HK-2 (cell line): ENCODE measurements around the gene PTPRG.

Source experiments
- DNase-seq: peaks from one replicate; pipeline ENCODE4 v3.0.0-alpha.2; 2018; ENCODE audit not compliant: unreplicated experiment

The PTPRG gene

DNA sequence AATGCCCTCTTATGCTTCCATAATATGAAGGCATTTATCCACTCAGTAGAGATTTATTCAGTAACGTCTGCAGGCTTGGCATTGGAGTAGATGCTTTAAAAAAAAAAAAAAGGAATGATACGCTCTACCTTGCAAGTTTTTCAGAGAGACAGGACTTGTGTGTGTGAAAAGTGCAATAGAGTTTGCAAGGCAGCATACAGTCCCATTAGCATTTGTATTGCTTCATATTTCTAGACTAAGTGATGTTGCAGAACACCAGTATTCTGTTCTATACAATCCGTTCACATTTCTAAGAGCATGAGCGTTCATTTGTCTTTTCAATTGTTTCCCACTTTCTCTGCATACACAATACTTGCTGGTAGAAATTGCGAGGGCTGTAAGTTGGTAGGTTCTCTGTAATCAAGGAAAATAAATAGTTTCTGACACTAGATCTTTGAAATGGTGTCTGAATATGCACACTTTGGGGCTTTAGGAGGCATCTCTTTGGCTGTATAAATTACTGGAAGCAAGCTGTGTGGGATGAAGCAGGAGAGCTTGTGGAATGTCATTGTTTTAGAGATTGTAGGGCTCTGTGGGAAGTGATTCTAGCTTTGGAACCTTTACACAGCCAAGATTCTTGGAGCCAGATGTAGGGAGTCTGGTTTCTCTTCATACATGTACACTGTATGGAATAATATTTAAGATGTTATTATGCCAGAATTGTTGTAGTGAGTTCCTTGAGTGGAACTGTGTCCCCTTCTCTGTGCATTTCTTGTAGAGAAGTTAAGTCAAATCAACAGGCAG is 549.3 kb downstream of the PTPRG start:
- DNase-seq: no peak

- DNase-seq: no peak
Observed at GRCh38 chr3:62113092-62113491, 551.7 kb downstream of the PTPRG start.

GRCh38 chr3:62114763-62115162 is 553.4 kb downstream of the PTPRG start:
- no peak for DNase-seq

GRCh38 chr3:62117903-62118548 is 556.7 kb downstream of the PTPRG start:
- DNase-seq: no peak

GRCh38 chr3:62119139-62119538 is 557.8 kb downstream of the PTPRG start:
- no peak for DNase-seq

DNA sequence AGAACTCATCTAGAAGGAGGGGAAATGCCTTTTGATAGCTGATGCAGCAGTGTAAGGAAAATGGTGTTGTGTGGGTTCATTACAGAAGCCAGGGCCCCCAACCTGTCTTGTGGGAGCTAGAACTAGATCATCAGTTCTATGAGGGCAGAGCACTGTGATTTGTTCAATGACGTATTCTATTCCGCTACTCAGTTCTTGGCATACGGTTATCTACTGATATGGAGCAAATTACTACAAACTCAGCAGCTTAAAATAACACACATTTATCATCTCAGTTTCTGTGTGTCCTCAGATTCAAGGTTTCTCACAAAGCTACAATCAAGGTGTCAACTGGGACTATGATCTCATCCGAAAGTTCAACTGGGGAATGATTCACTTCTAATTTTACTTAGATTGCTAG is 561.4 kb downstream of the PTPRG start:
- DNase-seq: no peak

- DNase-seq: no peak
Observed at GRCh38 chr3:62125380-62125779, 564.0 kb downstream of the PTPRG start.

GRCh38 chr3:62127116-62127515 is 565.7 kb downstream of the PTPRG start:
- DNase-seq: no peak

DNA sequence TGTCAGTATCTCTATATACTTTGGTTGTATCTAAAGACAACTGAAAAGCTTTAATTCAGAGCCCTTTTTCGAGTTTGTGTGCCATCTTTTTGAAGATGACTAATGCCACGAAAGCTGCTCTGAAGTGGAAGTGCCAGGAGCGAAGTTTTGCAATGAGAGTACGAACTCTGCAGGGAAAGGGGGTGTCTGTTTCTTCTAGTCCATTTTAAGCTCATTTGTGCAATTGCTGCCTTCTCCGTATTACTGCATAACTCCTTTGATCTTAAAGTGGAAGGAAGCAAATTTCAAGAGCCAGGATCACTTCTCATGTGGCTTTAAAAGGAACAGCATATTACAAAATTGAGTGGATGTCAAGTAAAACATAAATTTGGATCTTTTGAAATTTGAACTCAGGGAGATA is 566.7 kb downstream of the PTPRG start:
- no peak for DNase-seq

DNA sequence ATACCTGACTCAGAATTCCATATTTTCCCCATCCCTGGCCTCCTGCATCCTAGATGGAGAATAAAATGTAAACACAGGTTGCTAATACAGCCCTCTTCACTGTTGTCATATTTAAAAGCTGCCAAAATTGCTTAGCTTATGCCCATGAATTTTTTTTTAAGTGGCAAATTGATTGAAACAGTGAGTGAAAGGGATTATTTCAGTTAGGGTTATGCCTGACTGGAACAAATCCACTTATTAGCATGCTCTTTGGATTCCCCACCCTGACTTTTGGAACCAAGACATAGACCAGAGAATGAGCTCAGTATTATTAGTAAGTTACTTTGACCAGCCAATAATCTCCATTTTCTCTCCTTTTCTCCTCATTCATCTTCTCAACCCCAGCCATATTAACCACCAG is 567.3 kb downstream of the PTPRG start:
- no peak for DNase-seq

GRCh38 chr3:62131050-62131449 is 569.7 kb downstream of the PTPRG start:
- DNase-seq: no peak

- no peak for DNase-seq
Observed at GRCh38 chr3:62131620-62132019, 570.2 kb downstream of the PTPRG start.

DNA sequence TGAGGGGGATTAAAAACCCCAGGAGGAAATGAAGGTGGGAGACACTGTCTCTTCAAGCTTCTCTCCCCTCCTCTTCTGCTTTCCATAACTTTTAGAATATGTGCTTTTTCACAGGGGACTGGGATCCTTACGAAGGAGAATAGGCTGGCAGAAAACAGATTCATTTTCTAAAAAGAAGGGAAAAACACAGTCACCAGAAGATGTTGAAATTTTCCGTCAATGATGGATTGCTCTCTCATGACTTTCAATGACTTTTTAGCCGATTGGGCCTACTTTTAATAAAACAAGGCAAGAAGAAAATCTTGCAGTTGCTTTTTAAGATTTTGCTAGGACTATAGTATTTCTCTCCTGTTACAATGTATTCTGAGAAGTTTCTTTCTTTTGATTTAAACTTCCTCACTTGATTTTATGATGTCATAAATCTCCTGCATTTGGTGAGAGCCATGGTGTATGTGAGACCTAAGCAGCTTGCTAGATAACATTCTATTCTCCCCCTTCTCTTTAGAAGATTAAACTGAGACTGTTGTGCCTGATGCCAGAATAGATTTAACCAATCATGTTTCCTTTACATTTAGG is 570.7 kb downstream of the PTPRG start:
- DNase-seq: no peak

DNA sequence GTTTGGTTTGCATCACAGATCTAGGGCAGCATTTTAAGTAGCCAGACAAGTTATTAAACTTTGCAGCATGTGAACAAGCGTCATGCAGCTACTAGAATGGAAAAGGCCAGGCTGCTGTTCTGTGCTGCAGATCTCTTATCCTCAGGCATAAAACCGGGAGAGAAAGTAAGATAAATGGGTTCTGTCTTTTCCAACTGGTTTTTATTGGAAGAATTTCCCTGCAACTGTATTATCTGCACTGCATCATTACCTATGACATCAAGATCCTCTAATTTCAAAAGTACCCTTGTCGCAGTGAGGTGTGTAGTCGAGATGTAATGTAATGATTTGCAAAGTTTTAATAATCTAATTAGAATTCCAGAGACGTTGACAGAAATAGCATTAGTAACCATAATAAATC is 571.6 kb downstream of the PTPRG start:
- no peak for DNase-seq

DNA sequence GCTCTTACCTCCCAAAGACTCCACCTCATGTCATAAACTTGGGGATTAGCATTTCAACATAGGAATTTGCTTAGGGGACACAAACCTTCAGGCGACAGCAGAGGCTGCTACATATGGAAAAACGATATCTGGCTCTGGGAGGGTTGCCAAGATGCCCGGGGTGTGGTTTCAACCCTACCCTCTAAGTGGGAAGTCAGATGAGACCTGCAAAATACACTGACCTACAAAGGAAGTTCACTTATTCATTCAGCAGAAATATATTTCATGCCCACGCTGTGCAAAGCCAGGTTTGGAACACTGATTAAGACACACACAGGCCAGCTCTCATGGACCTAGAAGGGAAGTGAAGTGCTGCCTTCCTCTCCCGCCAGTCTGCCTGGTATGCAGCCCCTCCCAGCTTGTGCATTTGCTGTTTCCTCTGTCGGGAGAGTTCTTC is 572.7 kb downstream of the PTPRG start:
- no peak for DNase-seq

- no peak for DNase-seq
Observed at GRCh38 chr3:62135741-62136140, 574.4 kb downstream of the PTPRG start.

- DNase-seq: no peak
Observed at GRCh38 chr3:62139957-62140356, 578.6 kb downstream of the PTPRG start.

- DNase-seq: no peak
Observed at GRCh38 chr3:62142331-62143085, 581.1 kb downstream of the PTPRG start.

GRCh38 chr3:62143843-62144450 is 582.6 kb downstream of the PTPRG start:
- DNase-seq: no peak

DNA sequence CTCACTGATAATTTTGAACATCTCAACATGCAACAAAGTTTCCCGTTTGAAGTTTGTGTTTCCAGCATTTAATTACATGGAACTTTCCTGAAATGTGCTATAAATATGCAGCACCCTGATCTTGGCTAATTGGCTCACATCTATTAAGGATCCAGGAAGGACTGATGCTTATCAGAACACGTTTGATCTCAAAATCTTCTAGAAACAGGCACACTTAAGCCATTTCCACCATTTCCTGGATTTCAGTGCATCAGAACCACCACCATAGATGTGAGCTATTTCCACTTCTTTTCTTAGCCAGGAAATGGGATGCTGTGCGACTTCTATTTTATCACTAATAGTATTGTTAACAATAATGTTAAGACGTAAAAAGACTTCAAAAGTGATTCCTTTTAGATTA is 583.1 kb downstream of the PTPRG start:
- no peak for DNase-seq

DNA sequence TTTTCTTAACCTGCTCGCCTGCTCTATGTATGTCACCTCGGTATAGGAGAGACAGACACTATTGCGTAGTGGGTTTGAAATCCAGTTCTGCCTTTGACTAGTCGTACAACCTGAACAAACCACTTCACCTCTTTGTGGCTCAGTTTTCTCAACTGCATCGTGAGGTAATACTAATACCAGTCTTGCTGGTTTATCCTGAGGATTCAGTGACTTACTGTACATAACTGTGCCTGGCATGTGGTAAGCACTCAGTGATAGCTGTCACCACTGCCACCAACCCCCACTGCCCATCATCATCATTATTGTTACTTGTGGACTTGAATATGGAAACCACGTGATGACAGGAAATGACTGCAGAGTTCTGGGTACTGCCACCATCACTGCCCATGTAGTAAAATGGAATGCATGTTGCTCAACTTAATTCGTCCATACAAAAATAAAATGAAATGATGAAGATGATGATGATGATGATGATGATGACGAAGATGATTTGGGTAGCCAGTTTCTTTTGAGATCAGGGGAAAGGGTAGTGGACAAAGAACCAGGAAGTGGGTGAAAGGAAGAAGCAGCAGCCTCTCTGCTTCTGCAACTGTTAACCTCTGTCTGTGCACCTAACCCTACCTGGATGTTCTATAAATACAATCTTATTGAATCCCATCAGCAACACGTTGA is 583.9 kb downstream of the PTPRG start:
- DNase-seq: no peak
